NCI-H146 treated with DMSO at 0.1 percent for 48 hours (cell line): ENCODE measurements around the gene SELL.
"Not testable (repeated sequence)": the region's sequence is repeated elsewhere in the genome, so short reads cannot be mapped to it uniquely, and the experiment has no call there.

Experiments used
- DNase-seq: peaks from one replicate; lab custom pipeline; 2025; ENCODE audit not compliant: unreplicated experiment; lab: John Stamatoyannopoulos, UW

SELL gene

GRCh38 chr1:169670244-169670643 lies 41.2 kb downstream of the SELL start:
- not testable (repeated sequence) for DNase-seq

- not testable (repeated sequence) for DNase-seq
These were observed 43.5 kb downstream of the SELL start for GRCh38 chr1:169667699-169668596.

GRCh38 chr1:169667227-169667639 lies 44.2 kb downstream of the SELL start:
- DNase-seq: not testable (repeated sequence)

GRCh38 chr1:169662680-169663079 lies 48.7 kb downstream of the SELL start:
- DNase-seq: not testable (repeated sequence)

GRCh38 chr1:169661066-169661465 lies 50.4 kb downstream of the SELL start:
- not testable (repeated sequence) for DNase-seq

GRCh38 chr1:169658777-169659176 lies 52.6 kb downstream of the SELL start:
- not testable (repeated sequence) for DNase-seq

GRCh38 chr1:169653873-169654272 lies 57.5 kb downstream of the SELL start:
- no peak for DNase-seq

GRCh38 chr1:169651035-169651434 lies 60.4 kb downstream of the SELL start:
- no peak for DNase-seq

- no peak for DNase-seq
These were observed 60.9 kb downstream of the SELL start for GRCh38 chr1:169650551-169650950.

- DNase-seq: no peak
These were observed 62.7 kb downstream of the SELL start for GRCh38 chr1:169648709-169649108.

GRCh38 chr1:169648187-169648586 lies 63.2 kb downstream of the SELL start:
- DNase-seq: no peak

- no peak for DNase-seq
These were observed 63.9 kb downstream of the SELL start for GRCh38 chr1:169647512-169647911.

GRCh38 chr1:169644297-169644696 lies 67.1 kb downstream of the SELL start:
- DNase-seq: no peak
